PC-9 (cell line): Measurements from ENCODE around the gene MBD2. TPM values are rescaled to one million over a fixed set of nuclear protein-coding genes. Genes with fewer than 3 reads are reported as not detected.

Source experiments
- BruUV-seq: library from RNA; stranded (reverse); fragments of 400-500 nt; replicated peaks from 2 replicates; lab custom pipeline; 2021; lab: Mats Ljungman, UMichigan
- CTCF ChIA-PET: fragments of 300-600 bp; sonication (Branson Sonifier 250); formaldehyde crosslinking; loops from one replicate; lab custom pipeline; 2022; ENCODE audit warnings: antibody characterized with exemption; lab: Charles Lee
- POLR2A ChIA-PET: fragments of 300-600 bp; sonication (Branson Sonifier 250); formaldehyde crosslinking; loops from one replicate; lab custom pipeline; 2022; ENCODE audit warnings: antibody characterized with exemption; ENCODE audit not compliant: unreplicated experiment; lab: Charles Lee
- DNase-seq, 2 experiments: peaks; one replicate each; pipeline versions ENCODE4 v3.0.0 to v3.0.0-alpha.2; 2015 to 2022; ENCODE audit warnings: mixed read lengths in 1 of 2
- H2AFZ ChIP-seq: fragments of 200-600 bp; sonication (generic); 2 replicates; pipeline ENCODE4 v1.8.1; 2017; ENCODE audit warnings: antibody characterized with exemption
- H3F3A ChIP-seq: fragments of 200-600 bp; sonication (generic); 2 replicates; pipeline ENCODE4 v1.8.1; 2017; ENCODE audit warnings: antibody characterized with exemption, mild to moderate bottlenecking, low read depth; ENCODE audit not compliant: insufficient read depth
- H3K27ac ChIP-seq: fragments of 200-600 bp; sonication (generic); 2 replicates; pipeline ENCODE4 v1.6.1; 2016; ENCODE audit warnings: mixed run types
- H3K27me3 ChIP-seq: fragments of 200-600 bp; sonication (generic); 2 replicates; pipeline ENCODE4 v1.6.1; 2016; ENCODE audit warnings: low read depth, mixed run types; ENCODE audit not compliant: insufficient read depth
- H3K36me3 ChIP-seq: fragments of 200-600 bp; sonication (generic); 2 replicates; pipeline ENCODE4 v1.6.1; 2016; ENCODE audit warnings: low read depth, mixed run types
- H3K4me1 ChIP-seq: fragments of 200-600 bp; sonication (generic); replicated peaks from 2 replicates; pipeline ENCODE4 v1.6.1; 2016; ENCODE audit warnings: mixed run types; ENCODE audit not compliant: insufficient read depth
- H3K4me2 ChIP-seq: fragments of 200-600 bp; sonication (generic); 2 replicates; pipeline ENCODE4 v1.6.1; 2017; ENCODE audit warnings: mixed run types
- H3K4me3 ChIP-seq: fragments of 200-600 bp; sonication (generic); 2 replicates; pipeline ENCODE4 v1.6.1; 2016; ENCODE audit warnings: mixed run types
- H3K79me2 ChIP-seq: fragments of 200-600 bp; sonication (generic); 2 replicates; pipeline ENCODE4 v1.6.1; 2017; ENCODE audit warnings: low read depth, mixed run types
- H3K9me2 ChIP-seq: fragments of 200-600 bp; sonication (generic); 2 replicates; pipeline ENCODE4 v1.8.1; 2017; ENCODE audit warnings: mild to moderate bottlenecking; ENCODE audit not compliant: insufficient read depth
- H3K9me3 ChIP-seq: fragments of 200-600 bp; sonication (generic); 2 replicates; pipeline ENCODE4 v1.8.1; 2016; ENCODE audit warnings: low read depth; ENCODE audit not compliant: insufficient read depth
- H4K20me1 ChIP-seq: fragments of 200-600 bp; sonication (generic); 2 replicates; pipeline ENCODE4 v1.8.1; 2017; ENCODE audit not compliant: insufficient read depth
- CTCF ChIP-seq: fragments of 200-600 bp; sonication (generic); conservative IDR thresholded peaks from 2 replicates; pipeline ENCODE4 v1.6.1; 2017; ENCODE audit warnings: mixed run types, antibody characterized with exemption, mild to moderate bottlenecking, moderate library complexity
- EZH2 ChIP-seq: fragments of 200-600 bp; sonication (generic); IDR thresholded peaks from 2 replicates; pipeline ENCODE4 v1.8.0; 2017; ENCODE audit warnings: antibody characterized with exemption, low read depth
- intact Hi-C: fragments of 100-400 bp; cut with micrococcal nuclease; formaldehyde crosslinking; loops from one replicate; pipeline ENCODE4 v1.10.0; 2022; ENCODE audit not compliant: unreplicated experiment
- total RNA-seq: library from RNA; stranded (reverse); gene quantifications from 2 replicates; pipeline ENCODE4 v1.2.3, GENCODE V29; 2021

MBD2 gene
- total RNA-seq, 1 experiment from 2014 or later, result 72.0 TPM

DNA sequence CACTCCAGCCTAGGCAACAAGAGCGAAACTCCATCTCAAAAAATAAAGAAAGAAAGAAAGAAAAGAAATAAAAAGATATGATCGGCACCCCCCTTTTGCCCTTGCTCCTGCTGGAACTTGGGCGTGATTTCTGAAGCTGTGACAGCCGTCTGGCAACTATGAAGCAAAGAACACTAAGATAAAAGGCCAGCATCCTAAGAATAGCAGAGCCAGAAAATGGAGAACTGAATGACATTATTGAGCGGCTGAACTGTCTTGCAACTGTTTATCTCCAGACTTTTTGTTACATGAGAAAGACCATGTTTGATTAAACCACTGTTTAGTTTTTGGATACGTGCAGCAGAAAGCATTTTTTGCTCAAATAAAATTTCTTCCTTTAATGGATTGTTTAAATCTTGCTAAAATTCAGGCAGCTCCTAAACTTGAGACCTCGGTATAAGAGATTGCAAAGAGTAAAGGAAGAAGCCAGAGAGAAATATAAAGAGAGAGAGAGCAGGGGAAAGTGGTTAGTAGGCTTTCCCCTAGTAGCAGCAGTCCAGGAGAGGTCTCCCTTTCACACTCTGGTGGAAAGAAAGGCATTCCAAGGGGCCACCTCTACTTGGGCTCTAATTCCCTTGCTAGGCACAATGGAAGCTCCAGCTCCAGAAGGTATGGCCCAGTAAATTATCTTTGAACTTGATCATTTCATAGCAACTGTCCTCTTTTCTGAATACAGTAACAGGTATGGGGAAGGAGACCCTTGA, 8.2 kb upstream of the MBD2 start:
- Histone ChIP-seq H3K36me3 (no peaks in the 10 kb centered on the region), H2AFZ (no peak overlapping the region), H3K4me1 (no peaks in the 10 kb centered on the region), H3K9me2 (no peaks in the 10 kb centered on the region), H4K20me1 (no peaks in the 10 kb centered on the region), H3K27ac (no peak overlapping the region), H3K79me2 (no peaks in the 10 kb centered on the region), H3K27me3 (no peaks in the 10 kb centered on the region), H3K4me3 (no peak overlapping the region), H3K4me2 (no peak overlapping the region), H3F3A (no peaks in the 10 kb centered on the region), H3K9me3 (no peaks in the 10 kb centered on the region)
- ChIA-PET CTCF (no interaction called here), POLR2A (interaction anchor here (0.5 kb wide), 1 partner anchor 13 kb away, joined by 3 read pairs; no protein-coding TSS in a partner anchor)
- DNase-seq, result no peak
- no TSS peak for BruUV-seq
- intact Hi-C loops, result no loop called here
- no peak for TF ChIP-seq CTCF
- no peak for TF ChIP-seq EZH2

- H3K79me2 ChIP-seq, result no peaks in the 10 kb centered on the region
- no peaks in the 10 kb centered on the region for H3K9me3 ChIP-seq
- no peak for TF ChIP-seq EZH2
- H3F3A ChIP-seq, result no peaks in the 10 kb centered on the region
- H3K4me1 ChIP-seq, result peaks cover 5% of the 10 kb centered on the region; the same call in 1 of the 2 replicates
- no peak overlapping the region for H3K4me2 ChIP-seq
- no peaks in the 10 kb centered on the region for H3K36me3 ChIP-seq
- no peaks in the 10 kb centered on the region for H4K20me1 ChIP-seq
- ChIA-PET CTCF (no interaction called here), POLR2A (no interaction called here)
- H3K27me3 ChIP-seq, result no peaks in the 10 kb centered on the region
- BruUV-seq, result no TSS peak
- H3K27ac ChIP-seq, result no peak overlapping the region
- DNase-seq, result no peak
- intact Hi-C loops, result no loop called here
- H3K9me2 ChIP-seq, result no peaks in the 10 kb centered on the region
- no peak overlapping the region for H2AFZ ChIP-seq
- H3K4me3 ChIP-seq, result no peak overlapping the region
Measured at GRCh38 chr18:54229421-54230059, 5.1 kb upstream of the MBD2 start.

- POLR2A ChIA-PET, result no interaction called here
- intact Hi-C loops, result no loop called here
- BruUV-seq, result no TSS peak
Measured at GRCh38 chr18:54228364-54228763, 3.9 kb upstream of the MBD2 start.

More at GRCh38 chr18:54228364-54228763, 3.9 kb upstream of the MBD2 start:
- TF ChIP-seq EZH2 (no peak), CTCF (no peak)
- Histone ChIP-seq H2AFZ (no peak overlapping the region), H4K20me1 (no peaks in the 10 kb centered on the region), H3K27ac (no peak overlapping the region), H3K4me1 (peaks cover 5% of the 10 kb centered on the region; the same call in 1 of the 2 replicates), H3K27me3 (no peaks in the 10 kb centered on the region), H3F3A (no peaks in the 10 kb centered on the region), H3K79me2 (peaks cover 5% of the 10 kb centered on the region), H3K9me3 (no peaks in the 10 kb centered on the region), H3K4me3 (no peak overlapping the region), H3K9me2 (no peaks in the 10 kb centered on the region), H3K36me3 (no peaks in the 10 kb centered on the region), H3K4me2 (no peak overlapping the region)
- no peak for DNase-seq
- CTCF ChIA-PET, result no interaction called here
